NK-92 treated with Interleukin-12 subunit alpha and Interleukin-12 subunit beta, amount 100 ng/mL, for 24 hours (cell line): ENCODE results near the gene FRA10AC1.

Experiments used
- DNase-seq: peaks from one replicate; lab custom pipeline; 2025; lab: John Stamatoyannopoulos, UW

FRA10AC1 gene

GRCh38 chr10:93629647-93630305, 72.6 kb downstream of the FRA10AC1 start:
- no peak for DNase-seq

DNA sequence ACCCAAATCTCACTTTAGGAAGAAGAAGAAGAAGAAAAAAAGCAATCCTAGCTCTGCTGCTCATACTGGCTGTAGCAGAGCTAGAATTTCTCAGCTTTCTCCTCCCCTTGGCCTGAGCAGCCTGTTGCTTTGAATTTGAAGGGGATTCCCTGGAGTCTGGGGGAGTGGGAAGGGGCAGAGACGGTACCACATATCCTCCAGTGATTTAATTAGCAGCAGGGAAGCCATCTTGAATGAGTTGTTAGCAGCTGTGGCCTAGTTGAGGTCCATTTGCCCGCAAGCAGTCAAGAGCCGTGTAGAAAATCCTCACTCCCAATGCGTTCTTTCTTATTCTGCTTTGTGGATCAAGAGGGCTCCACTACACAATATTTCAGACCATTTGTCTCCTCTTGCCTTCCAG, 73.5 kb downstream of the FRA10AC1 start:
- no peak for DNase-seq

DNA sequence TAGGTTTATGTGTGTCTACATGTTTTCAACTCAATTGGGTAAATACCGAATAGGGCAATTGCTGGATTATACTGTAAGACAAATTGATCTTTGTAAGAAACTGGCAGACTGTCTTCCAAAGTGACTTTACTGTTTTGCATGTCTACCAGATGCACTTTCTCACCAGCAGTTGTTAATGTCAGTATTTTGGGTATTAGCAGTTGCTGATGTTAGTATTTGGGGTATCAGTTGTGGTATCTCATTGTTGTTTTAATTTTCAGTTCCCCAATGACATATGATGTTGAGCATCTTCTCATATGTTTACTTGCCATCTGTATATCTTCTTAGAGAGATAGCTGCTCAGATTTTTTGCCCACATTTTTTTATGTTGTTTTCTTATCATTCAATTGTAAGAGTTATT, 79.5 kb downstream of the FRA10AC1 start:
- no peak for DNase-seq

DNA sequence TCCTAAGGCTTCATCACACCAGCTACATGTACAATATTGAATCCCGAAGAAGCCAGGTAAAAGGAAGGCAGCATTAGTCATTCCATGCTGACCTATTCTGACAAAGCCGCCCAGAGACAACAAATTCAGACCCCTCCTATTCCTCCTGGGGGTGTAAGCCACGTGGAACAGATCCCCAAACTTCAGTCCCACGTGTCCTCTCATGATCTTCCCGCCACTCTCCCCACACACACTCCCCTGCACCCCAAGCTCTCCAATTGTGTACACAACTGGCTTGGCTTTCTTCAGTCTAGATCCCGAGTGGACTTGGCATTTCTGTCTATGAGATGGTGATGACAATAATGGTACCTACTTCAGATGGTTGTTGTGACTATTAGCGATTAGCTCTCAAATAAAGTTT, 81.5 kb downstream of the FRA10AC1 start:
- DNase-seq, result no peak
